MCF 10A (cell line): ENCODE results near the gene TMEM190. TPM values are rescaled to one million over a fixed set of nuclear protein-coding genes. Genes with fewer than 3 reads are reported as not detected.

Source experiments
- BruUV-seq: library from RNA; stranded (reverse); fragments of 400-500 nt; replicated peaks from 2 replicates; lab custom pipeline; 2021; lab: Mats Ljungman, UMichigan
- CTCF ChIA-PET: fragments of 300-600 bp; sonication (Branson Sonifier 250); formaldehyde crosslinking; extraction: SDS; loops from one replicate; lab custom pipeline; 2021; ENCODE audit warnings: antibody characterized with exemption, inconsistent platforms; lab: Yijun Ruan, JAX
- POLR2A ChIA-PET: fragments of 300-600, 350-650 bp; sonication (Branson Sonifier 250); formaldehyde crosslinking; extraction: SDS; loops from one replicate; lab custom pipeline; 2020; ENCODE audit warnings: antibody characterized with exemption, inconsistent platforms; lab: Yijun Ruan, JAX
- DNase-seq: peaks from one replicate; pipeline ENCODE4 v3.0.0-alpha.2; 2018; ENCODE audit not compliant: unreplicated experiment
- H3K27ac Mint-ChIP-seq: one replicate; pipeline ENCODE4 v1.8.0; 2022; ENCODE audit warnings: mild to moderate bottlenecking, low read depth, mixed read lengths; ENCODE audit not compliant: unreplicated experiment
- H3K27me3 Mint-ChIP-seq: one replicate; pipeline ENCODE4 v1.8.0; 2022; ENCODE audit warnings: mixed read lengths; ENCODE audit not compliant: insufficient read depth, unreplicated experiment
- H3K36me3 Mint-ChIP-seq: one replicate; pipeline ENCODE4 v1.8.0; 2022; ENCODE audit warnings: mild to moderate bottlenecking, moderate library complexity, mixed read lengths; ENCODE audit not compliant: insufficient read depth, unreplicated experiment
- H3K4me1 Mint-ChIP-seq: one replicate; pipeline ENCODE4 v1.8.0; 2022; ENCODE audit warnings: mixed read lengths; ENCODE audit not compliant: insufficient read depth, unreplicated experiment
- H3K4me3 Mint-ChIP-seq: one replicate; pipeline ENCODE4 v1.8.0; 2022; ENCODE audit warnings: mild to moderate bottlenecking, moderate library complexity, mixed read lengths; ENCODE audit not compliant: unreplicated experiment
- H3K9me3 Mint-ChIP-seq: one replicate; pipeline ENCODE4 v1.8.0; 2022; ENCODE audit warnings: mixed read lengths; ENCODE audit not compliant: unreplicated experiment
- intact Hi-C: fragments of 100-400 bp; cut with micrococcal nuclease; formaldehyde crosslinking; loops from 2 replicates; pipeline ENCODE4 v1.14.1; 2022
- total RNA-seq: library from RNA; stranded (reverse); gene quantifications from 2 replicates; pipeline ENCODE4 v1.2.3, GENCODE V29; 2022
- TF ChIP-seq, protein P1 (sequence below): fragments of 200-600 bp; IDR thresholded peaks from one replicate; pipeline ENCODE4 v1.8.0; 2022; ENCODE audit warnings: antibody characterized with exemption, mild to moderate bottlenecking; ENCODE audit not compliant: unreplicated experiment

The TMEM190 gene
- total RNA-seq, 1 experiment from 2014 or later, result 0.58 TPM

DNA sequence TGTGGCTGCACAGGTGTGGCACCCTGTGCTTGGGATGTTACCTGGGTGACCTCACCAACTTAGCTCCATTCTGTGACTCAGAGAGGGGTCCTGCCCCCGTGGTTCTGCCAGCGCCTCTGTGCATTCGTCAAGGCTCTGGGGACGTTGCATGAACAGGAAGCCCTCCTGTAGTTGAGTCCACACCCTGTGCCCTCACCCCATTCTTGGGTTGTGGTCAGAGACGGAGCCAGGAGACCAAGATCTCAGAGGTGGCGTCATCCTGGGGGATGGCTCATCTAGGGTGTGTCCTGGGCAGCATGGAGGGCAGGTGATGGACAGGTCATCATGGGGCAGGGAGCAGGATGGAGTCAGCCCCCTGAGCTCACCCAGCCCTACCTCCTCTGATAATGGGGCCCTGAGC lies 24.6 kb upstream of the TMEM190 start:
- intact Hi-C loops, result loop anchor here (2.0 kb wide), 1 partner anchor 13 kb away; the partner anchor contains the start of gene KMT5C
- DNase-seq, result peak; percentile 68
- TF ChIP-seq, protein P1, sequence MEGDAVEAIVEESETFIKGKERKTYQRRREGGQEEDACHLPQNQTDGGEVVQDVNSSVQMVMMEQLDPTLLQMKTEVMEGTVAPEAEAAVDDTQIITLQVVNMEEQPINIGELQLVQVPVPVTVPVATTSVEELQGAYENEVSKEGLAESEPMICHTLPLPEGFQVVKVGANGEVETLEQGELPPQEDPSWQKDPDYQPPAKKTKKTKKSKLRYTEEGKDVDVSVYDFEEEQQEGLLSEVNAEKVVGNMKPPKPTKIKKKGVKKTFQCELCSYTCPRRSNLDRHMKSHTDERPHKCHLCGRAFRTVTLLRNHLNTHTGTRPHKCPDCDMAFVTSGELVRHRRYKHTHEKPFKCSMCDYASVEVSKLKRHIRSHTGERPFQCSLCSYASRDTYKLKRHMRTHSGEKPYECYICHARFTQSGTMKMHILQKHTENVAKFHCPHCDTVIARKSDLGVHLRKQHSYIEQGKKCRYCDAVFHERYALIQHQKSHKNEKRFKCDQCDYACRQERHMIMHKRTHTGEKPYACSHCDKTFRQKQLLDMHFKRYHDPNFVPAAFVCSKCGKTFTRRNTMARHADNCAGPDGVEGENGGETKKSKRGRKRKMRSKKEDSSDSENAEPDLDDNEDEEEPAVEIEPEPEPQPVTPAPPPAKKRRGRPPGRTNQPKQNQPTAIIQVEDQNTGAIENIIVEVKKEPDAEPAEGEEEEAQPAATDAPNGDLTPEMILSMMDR, result no peak
- Mint-ChIP-seq H3K27me3 (peaks cover 5% of the 10 kb centered on the region), H3K36me3 (peaks cover 9% of the 10 kb centered on the region), H3K4me1 (peaks cover 19% of the 10 kb centered on the region), H3K4me3 (no peak overlapping the region), H3K9me3 (no peaks in the 10 kb centered on the region), H3K27ac (no peak overlapping the region)
- ChIA-PET POLR2A (interaction anchor here (0.6 to 1.2 kb wide), 4 partner anchors 13 to 133 kb away, joined by 3 to 7 read pairs (median 3); partner anchors contain the start of genes IL11, KMT5C and NAT14), CTCF (interaction anchor here (0.7 to 2.2 kb wide), 3 partner anchors 14 to 60 kb away, joined by 4 to 9 read pairs (median 6); no protein-coding TSS in a partner anchor)
- BruUV-seq, result no TSS peak

DNA sequence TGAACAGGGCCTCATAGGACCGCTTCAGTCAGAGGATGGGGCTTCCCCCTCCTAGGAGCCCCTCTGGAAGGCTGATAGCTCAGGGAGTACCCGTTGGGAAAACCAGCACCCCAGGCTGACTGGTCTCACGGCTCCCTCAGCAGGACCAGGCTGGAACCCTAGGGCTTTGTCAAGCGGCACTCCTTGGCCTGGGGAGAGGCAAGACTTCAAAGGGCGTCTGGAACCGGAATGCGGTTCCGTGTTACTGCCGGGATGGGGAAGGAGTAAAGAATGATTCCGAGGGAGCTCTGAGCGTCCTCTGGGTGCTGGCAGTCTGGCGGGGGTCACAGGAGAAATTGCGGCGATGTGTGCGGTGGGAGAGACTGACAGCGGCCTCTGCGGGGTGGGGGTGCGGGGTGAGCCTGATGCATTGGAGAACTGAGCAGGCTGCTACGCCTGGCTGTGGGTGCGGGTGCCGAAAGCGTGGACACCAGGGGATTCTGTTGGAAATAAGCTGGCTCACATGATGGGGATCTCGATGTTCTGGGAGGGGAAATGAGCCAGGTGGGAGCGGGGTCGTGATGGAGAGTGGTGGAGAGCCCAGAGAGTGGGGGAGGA lies 24.0 kb upstream of the TMEM190 start:
- no peak for DNase-seq
- Mint-ChIP-seq H3K4me1 (peaks cover 19% of the 10 kb centered on the region), H3K27ac (no peak overlapping the region), H3K27me3 (peaks cover 11% of the 10 kb centered on the region), H3K9me3 (no peaks in the 10 kb centered on the region), H3K36me3 (peaks cover 7% of the 10 kb centered on the region), H3K4me3 (peak overlapping the region; percentile 70)
- TF ChIP-seq, protein P1, result no peak
- intact Hi-C loops, result loop anchor here (2.0 kb wide), 1 partner anchor 14 kb away; the partner anchor contains the start of gene KMT5C
- ChIA-PET CTCF (interaction anchor here (0.6 to 2.2 kb wide), 4 partner anchors 14 to 60 kb away, joined by 3 to 9 read pairs (median 5); no protein-coding TSS in a partner anchor), POLR2A (interaction anchor here (0.5 to 1.2 kb wide), 4 partner anchors 14 to 853 kb away, joined by 3 to 7 read pairs (median 3); partner anchors contain the start of genes KMT5C and NAT14)
- BruUV-seq, result no TSS peak

DNA sequence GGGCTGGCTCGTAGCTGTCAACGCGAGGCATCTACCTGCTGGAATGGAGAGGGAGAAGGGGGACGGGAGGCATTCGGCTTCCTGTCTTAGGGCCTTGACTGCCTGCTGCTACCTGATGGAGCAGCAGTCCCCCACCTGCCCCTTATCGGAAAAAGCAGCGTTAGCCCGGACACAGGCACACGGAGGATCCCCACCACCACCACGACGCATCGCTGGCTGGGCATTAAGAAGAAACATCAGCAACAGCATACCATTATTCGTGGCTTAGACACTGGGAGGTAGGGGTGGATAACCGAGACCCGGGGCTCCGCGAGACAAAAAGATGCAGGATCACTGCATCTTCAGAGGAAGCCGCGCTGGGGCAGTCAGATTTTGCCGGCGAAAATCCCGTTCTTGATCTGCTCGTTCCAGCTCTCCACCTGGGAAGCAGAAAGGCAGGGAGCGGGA lies 23.2 kb upstream of the TMEM190 start:
- H3K36me3 Mint-ChIP-seq, result no peaks in the 10 kb centered on the region
- intact Hi-C loops, result loop anchor here (2.0 kb wide), 1 partner anchor 15 kb away; the partner anchor contains the start of gene KMT5C
- H3K27me3 Mint-ChIP-seq, result peaks cover 13% of the 10 kb centered on the region
- POLR2A ChIA-PET, result interaction anchor here (1.0 kb wide), 1 partner anchor 51 kb away, joined by 3 read pairs; no protein-coding TSS in a partner anchor
- TF ChIP-seq, protein P1, result no peak
- no TSS peak for BruUV-seq
- DNase-seq, result no peak
- H3K4me1 Mint-ChIP-seq, result peaks cover 19% of the 10 kb centered on the region
- CTCF ChIA-PET, result interaction anchor here (0.6 to 2.2 kb wide), 3 partner anchors 15 to 52 kb away, joined by 3 to 9 read pairs (median 3); no protein-coding TSS in a partner anchor
- H3K9me3 Mint-ChIP-seq, result no peaks in the 10 kb centered on the region
- H3K4me3 Mint-ChIP-seq, result peak overlapping the region; percentile 70
- no peak overlapping the region for H3K27ac Mint-ChIP-seq
